K562 treated with DMSO at 1 percent for 4 hours (cell line): ENCODE results near the gene ATP5MC3. TPM values are rescaled to one million over a fixed set of nuclear protein-coding genes. Genes with fewer than 3 reads are reported as not detected.

Experiments used
- total RNA-seq: library from RNA; unstranded; fragments of 300-600 nt; gene quantifications from 2 replicates; pipeline ENCODE4 v1.2.3, GENCODE V29; 2022; ENCODE audit not compliant: insufficient read depth

ATP5MC3 gene
- 533 and 540 TPM in 2 replicates for total RNA-seq

DNA sequence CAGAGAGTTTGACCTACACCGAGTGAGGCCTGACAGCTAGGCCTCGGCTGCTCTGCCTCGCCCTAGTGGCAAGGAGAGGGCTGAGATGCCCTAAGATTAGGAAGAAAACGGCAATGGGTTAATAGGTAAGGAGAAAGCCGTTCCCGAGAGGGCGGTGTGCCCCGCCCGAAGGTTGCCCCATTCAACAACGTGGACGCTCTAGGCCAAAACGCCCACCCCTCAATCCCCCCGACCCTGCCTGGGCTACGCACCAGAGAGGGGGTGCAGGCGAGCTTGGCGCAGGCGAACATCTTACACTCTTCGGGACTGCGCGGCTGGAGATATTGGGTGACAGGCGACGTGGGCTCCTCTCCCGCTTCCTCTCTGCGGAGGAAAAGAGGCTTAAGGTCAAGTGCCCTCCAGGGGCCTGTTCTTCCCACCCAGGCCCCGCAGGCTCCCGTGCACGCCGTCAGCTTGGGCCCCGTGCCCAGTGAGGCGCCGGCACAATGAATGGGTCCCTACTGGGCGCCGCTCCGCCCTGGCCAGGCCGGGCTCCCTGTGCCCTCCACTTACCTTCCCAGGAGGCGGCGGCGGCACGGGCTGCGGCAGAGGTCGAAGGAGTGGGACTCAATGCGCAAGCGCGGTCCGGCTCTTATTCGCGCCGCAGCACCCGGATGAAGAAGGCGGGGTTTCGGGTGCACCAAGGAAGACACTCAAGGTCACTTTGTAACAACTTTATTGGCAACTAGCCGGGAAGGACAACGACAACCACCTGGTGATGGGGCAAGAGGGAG lies at the start of gene ATP5MC3:
ATP5MC3 (minus strand) TSS at position 607 of the 773 bp plus-strand sequence; CDS start at position 290, 317 bp downstream.

DNA sequence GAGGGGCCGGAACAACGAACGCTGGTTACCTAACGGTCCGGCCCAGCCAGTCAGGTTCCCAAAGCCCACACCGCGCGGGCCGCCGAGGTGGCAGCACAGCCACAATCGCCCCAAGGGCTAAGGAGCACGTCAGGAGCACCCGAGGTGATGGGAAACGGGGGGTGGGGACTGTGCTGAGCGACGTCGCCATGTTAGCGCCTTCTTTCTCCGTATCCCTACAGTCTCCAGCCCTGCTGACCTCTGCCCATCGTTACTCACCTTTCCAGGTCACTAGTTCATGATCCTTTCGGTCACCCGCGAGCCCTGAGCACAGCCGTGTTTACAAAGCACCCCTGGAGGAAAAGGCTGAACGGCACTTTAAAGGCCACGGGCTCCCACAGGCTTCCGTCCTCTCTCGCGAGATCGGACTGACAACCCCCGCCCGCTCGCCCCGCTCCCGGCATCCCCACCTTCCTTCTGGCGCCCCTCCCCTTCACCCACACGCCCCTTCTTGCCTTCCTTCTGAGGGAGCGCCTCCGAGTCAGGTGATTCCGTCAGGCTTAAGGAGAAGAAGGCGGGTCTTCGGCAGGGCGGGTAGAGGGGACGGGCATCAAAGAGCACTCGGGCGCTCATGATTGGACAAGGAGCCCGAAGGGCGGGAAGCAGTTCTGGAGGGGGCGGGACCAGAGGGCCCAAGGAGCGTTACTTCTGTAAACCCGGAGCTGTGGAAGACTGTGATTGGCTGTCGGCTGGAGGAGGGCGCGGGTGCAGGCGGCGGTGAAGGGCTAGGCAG lies 13.5 kb downstream of the ATP5MC3 start, which contains the start of gene ATF2:
ATF2 (minus strand) TSS at position 412 of the 772 bp plus-strand sequence. CDS start 31,760 bp downstream, outside the sequence.

Other genes starting within 250 kb of the ATP5MC3 start
- not detected in 2 replicates for gene CHN1, start 176.3 kb downstream of the ATP5MC3 start, total RNA-seq
- gene ATF2, start 13.5 kb downstream of the ATP5MC3 start, total RNA-seq = 16.3 and 23.6 TPM in 2 replicates